ENCODE measurements around the gene DEPDC7. TPM values are rescaled to one million over a fixed set of nuclear protein-coding genes. Genes with fewer than 3 reads are reported as not detected.

The DEPDC7 gene
- total RNA-seq, 2 donors from 2014 or later = 1.1 TPM; not detected in 1

- no peak for TF ChIP-seq CTCF (IDR thresholded peaks at IDR 0.05)
Observed at GRCh38 chr11:33006010-33006409, 9.7 kb upstream of the DEPDC7 start.

GRCh38 chr11:33013755-33014154, 1.9 kb upstream of the DEPDC7 start:
- Histone ChIP-seq H3K9me3 (no peaks in the 10 kb centered on the region), H3K4me3 (no peak overlapping the region), H3K27me3 (replicated peaks; ENCODE audit: insufficient read depth) (no peaks in the 10 kb centered on the region), H3K27ac (no peak overlapping the region), H3K36me3 (no peaks in the 10 kb centered on the region), H3K4me1 (ENCODE audit: control insufficient read depth in 1 of 2, low read depth in 2 of 2) (peaks cover 0 to 8% of the 10 kb centered on the region in 2 donors)
- DNase-seq (ENCODE audit: low spot score) (no peak), ATAC-seq (ENCODE audit: insufficient number of reproducible peaks, low FRiP score, low read depth) (no peak)
- TF ChIP-seq CTCF (IDR thresholded peaks at IDR 0.05) = no peak

More at GRCh38 chr11:33006010-33006409, 9.7 kb upstream of the DEPDC7 start:
- Histone ChIP-seq H3K4me1 (ENCODE audit: control insufficient read depth in 1 of 2, low read depth in 2 of 2) (no peaks in the 10 kb centered on the region), H3K36me3 (no peaks in the 10 kb centered on the region), H3K27me3 (replicated peaks; ENCODE audit: insufficient read depth) (no peaks in the 10 kb centered on the region), H3K27ac (no peak overlapping the region), H3K9me3 (no peaks in the 10 kb centered on the region), H3K4me3 (no peak overlapping the region)
- DNase-seq (ENCODE audit: low spot score) (no peak), ATAC-seq (ENCODE audit: insufficient number of reproducible peaks, low FRiP score, low read depth) (no peak)

GRCh38 chr11:33016654-33017053, 976 bp downstream of the DEPDC7 start:
- TF ChIP-seq CTCF (IDR thresholded peaks at IDR 0.05) = no peak
- ATAC-seq (ENCODE audit: insufficient number of reproducible peaks, low FRiP score, low read depth) (no peak), DNase-seq (ENCODE audit: low spot score) (no peak)
- Histone ChIP-seq H3K9me3 (no peaks in the 10 kb centered on the region), H3K36me3 (no peaks in the 10 kb centered on the region), H3K4me1 (ENCODE audit: control insufficient read depth in 1 of 2, low read depth in 2 of 2) (peaks cover 0 to 8% of the 10 kb centered on the region in 2 donors), H3K27me3 (replicated peaks; ENCODE audit: insufficient read depth) (no peaks in the 10 kb centered on the region), H3K27ac (no peak overlapping the region), H3K4me3 (peak overlapping the region; percentile 74)

- Histone ChIP-seq H3K9me3 (no peaks in the 10 kb centered on the region), H3K27me3 (replicated peaks; ENCODE audit: insufficient read depth) (no peaks in the 10 kb centered on the region), H3K4me1 (ENCODE audit: control insufficient read depth in 1 of 2, low read depth in 2 of 2) (peaks cover 0 to 8% of the 10 kb centered on the region in 2 donors), H3K27ac (no peak overlapping the region), H3K4me3 (no peak overlapping the region), H3K36me3 (no peaks in the 10 kb centered on the region)
- no peak for ATAC-seq (ENCODE audit: insufficient number of reproducible peaks, low FRiP score, low read depth)
- no peak for TF ChIP-seq CTCF (IDR thresholded peaks at IDR 0.05)
- no peak for DNase-seq (ENCODE audit: low spot score)
Observed at GRCh38 chr11:33017478-33017877, 1.8 kb downstream of the DEPDC7 start.

GRCh38 chr11:33017965-33018364, 2.3 kb downstream of the DEPDC7 start:
- no peak for ATAC-seq (ENCODE audit: insufficient number of reproducible peaks, low FRiP score, low read depth)
- H3K27me3 ChIP-seq (replicated peaks; ENCODE audit: insufficient read depth) = no peaks in the 10 kb centered on the region
- H3K4me1 ChIP-seq (ENCODE audit: control insufficient read depth in 1 of 2, low read depth in 2 of 2) = peaks cover 0 to 8% of the 10 kb centered on the region in 2 donors
- no peaks in the 10 kb centered on the region for H3K9me3 ChIP-seq
- no peak overlapping the region for H3K27ac ChIP-seq
- H3K36me3 ChIP-seq = no peaks in the 10 kb centered on the region
- DNase-seq (ENCODE audit: low spot score) = no peak
- H3K4me3 ChIP-seq = no peak overlapping the region
- TF ChIP-seq CTCF (IDR thresholded peaks at IDR 0.05) = no peak
